ENCODE results near the gene SFRP2.

The SFRP2 gene

DNA sequence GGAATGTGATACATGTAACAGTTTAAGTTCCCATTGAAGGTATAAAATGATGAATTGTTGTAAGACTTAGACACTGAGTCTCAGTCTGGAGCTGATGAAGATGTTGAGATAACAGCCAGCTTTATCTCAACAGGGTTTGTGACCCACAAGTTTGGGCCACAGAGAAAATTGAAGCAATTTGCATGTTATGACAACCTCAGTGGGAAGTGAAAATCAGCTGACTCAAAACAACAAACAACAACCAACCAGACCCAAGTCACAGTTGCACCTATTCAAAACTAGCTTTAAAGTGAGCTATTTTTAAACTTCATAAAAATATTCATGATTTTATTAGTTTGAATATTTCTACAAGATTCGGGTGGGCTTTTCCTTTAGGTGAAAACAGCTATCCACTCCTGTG is 8.0 kb downstream of the SFRP2 start:
- FAIRE-seq, result peak; percentile 62

DNA sequence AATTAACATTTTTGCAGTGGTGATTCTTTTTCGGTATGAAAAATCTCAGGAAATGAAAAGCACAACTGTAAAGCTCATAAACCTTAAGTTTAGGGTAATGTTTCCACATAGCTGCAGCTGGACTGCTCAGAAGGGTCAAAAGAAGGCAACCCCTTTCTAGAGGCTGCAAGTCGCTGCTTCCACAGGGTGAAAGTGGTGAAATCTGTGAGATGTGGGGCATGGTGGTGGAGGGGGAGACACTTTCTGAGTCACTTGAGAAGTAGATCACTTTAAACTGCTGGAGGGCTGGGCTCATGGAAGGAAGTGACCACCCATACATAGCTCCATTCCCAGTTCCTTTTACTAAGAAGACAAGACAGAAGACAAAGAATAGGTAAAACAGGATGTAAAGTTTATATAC is 8.7 kb downstream of the SFRP2 start:
- FAIRE-seq (no peak), DNase-seq (ENCODE audit: insufficient read length, low spot score) (no peak)
- TF ChIP-seq POU2F2 (IDR thresholded peaks at IDR 0.05; ENCODE audit: low read depth, low read length) (no peak), POLR2AphosphoS5 (IDR thresholded peaks at IDR 0.05; ENCODE audit: low read depth, low read length) (no peak), SPI1 (IDR thresholded peaks at IDR 0.05; ENCODE audit: low read depth, low read length) (no peak), POLR2A (IDR thresholded peaks at IDR 0.05; ENCODE audit: low read depth, low read length) (no peak), PAX5 (IDR thresholded peaks at IDR 0.05; ENCODE audit: insufficient read depth, low read length, severe bottlenecking) (no peak)

More for the DNA sequence above, 8.0 kb downstream of the SFRP2 start:
- peak; percentile 67 for TF ChIP-seq SPI1 (IDR thresholded peaks at IDR 0.05; ENCODE audit: low read depth, low read length)
- no peak for TF ChIP-seq PAX5 (IDR thresholded peaks at IDR 0.05; ENCODE audit: insufficient read depth, low read length, severe bottlenecking)
- no peak for TF ChIP-seq POLR2AphosphoS5 (IDR thresholded peaks at IDR 0.05; ENCODE audit: low read depth, low read length)
- no peak for DNase-seq (ENCODE audit: insufficient read length, low spot score)

DNA sequence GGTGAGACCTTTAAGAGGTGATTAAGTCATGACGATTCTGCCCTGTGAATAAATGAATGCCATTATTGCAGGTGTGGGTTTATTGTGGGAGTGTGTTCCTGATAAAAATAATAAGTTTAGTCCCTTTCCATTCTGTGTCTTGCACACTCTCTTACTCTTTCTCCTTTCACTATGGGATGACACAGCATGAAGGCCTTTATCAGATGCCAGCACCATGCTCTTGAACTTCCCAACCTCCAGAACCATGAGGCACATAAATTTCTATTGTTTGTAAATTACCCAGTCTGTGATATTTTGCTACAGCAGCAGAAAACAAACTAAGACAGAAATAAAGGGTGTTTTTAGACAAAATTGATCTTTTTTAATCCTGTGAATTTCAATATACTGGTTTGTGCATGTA is 10.5 kb downstream of the SFRP2 start:
- TF ChIP-seq POLR2A (IDR thresholded peaks at IDR 0.05; ENCODE audit: low read depth, low read length) (no peak), POU2F2 (IDR thresholded peaks at IDR 0.05; ENCODE audit: low read depth, low read length) (no peak), TAF1 (IDR thresholded peaks at IDR 0.05; ENCODE audit: low read depth, low read length) (no peak), SPI1 (IDR thresholded peaks at IDR 0.05; ENCODE audit: low read depth, low read length) (no peak), POLR2AphosphoS5 (IDR thresholded peaks at IDR 0.05; ENCODE audit: low read depth, low read length) (no peak), PAX5 (IDR thresholded peaks at IDR 0.05; ENCODE audit: insufficient read depth, low read length, severe bottlenecking) (no peak)
- FAIRE-seq (no peak), DNase-seq (ENCODE audit: insufficient read length, low spot score) (no peak)

DNA sequence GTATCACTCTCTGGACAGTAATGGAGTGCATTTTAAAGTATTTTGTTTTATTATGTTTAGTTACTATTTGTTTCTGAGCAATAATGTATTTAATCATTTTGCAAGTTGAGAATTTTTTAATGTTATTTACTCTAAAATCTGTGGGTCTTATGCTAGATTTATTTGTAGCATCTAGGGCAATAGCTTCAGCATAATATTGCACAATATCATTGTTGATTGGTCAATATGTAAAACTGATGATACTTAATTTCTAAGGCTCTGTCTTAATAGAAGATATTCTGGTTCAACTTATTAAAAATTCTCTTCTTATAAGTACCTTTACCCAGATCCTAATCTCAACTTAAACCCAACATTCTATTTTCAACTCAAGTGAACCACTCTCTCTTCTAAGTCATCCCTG is 11.5 kb downstream of the SFRP2 start:
- no peak for FAIRE-seq
- TF ChIP-seq POU2F2 (IDR thresholded peaks at IDR 0.05; ENCODE audit: low read depth, low read length) (no peak), POLR2AphosphoS5 (IDR thresholded peaks at IDR 0.05; ENCODE audit: low read depth, low read length) (no peak), SPI1 (IDR thresholded peaks at IDR 0.05; ENCODE audit: low read depth, low read length) (no peak), TAF1 (IDR thresholded peaks at IDR 0.05; ENCODE audit: low read depth, low read length) (no peak), PAX5 (IDR thresholded peaks at IDR 0.05; ENCODE audit: insufficient read depth, low read length, severe bottlenecking) (no peak), POLR2A (IDR thresholded peaks at IDR 0.05; ENCODE audit: low read depth, low read length) (no peak)
- no peak for DNase-seq (ENCODE audit: insufficient read length, low spot score)

DNA sequence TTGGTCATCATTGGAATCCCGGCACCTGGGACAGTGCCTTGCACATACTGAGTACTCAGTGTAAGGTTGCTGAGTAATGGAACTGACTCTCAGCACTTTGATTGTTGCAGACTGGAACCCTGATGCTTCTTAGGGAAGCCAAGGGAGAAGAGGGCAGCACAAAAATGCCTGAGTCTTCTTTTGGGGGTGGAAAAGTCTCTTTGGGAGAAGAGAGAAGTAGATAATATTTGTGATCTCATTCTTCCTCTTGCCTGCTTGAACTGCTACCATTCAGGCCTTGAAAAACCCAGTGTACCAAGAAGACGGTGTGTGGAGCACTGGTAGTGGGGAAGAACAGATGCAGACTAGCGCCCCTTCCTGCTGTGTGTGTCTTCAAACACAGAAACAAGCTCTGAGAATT is 12.3 kb downstream of the SFRP2 start:
- FAIRE-seq (no peak), DNase-seq (ENCODE audit: insufficient read length, low spot score) (no peak)
- TF ChIP-seq POU2F2 (IDR thresholded peaks at IDR 0.05; ENCODE audit: low read depth, low read length) (no peak), SPI1 (IDR thresholded peaks at IDR 0.05; ENCODE audit: low read depth, low read length) (no peak), POLR2A (IDR thresholded peaks at IDR 0.05; ENCODE audit: low read depth, low read length) (no peak), POLR2AphosphoS5 (IDR thresholded peaks at IDR 0.05; ENCODE audit: low read depth, low read length) (no peak), PAX5 (IDR thresholded peaks at IDR 0.05; ENCODE audit: insufficient read depth, low read length, severe bottlenecking) (no peak), TAF1 (IDR thresholded peaks at IDR 0.05; ENCODE audit: low read depth, low read length) (no peak)

DNA sequence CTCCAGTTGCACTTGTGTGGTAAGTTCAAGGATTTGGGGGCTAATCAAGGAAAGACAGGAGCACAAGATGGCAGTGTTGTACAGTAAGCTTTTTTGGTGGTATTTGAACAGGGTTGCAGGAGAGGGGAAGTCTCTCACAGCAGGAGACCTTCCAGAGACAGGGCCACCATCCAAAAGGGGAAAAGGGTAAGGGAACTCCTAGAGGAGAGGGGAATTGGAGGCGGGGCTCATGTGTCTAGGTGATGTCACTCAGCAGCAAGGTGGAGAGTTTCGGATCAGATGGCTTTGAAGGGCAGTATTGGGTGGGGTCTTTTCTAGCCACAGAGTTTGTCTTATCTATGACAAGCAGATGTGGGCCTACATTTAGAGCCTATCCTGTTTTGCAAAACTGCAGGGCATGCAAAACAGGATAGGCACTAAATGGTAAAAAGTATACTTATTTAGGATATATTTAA is 15.6 kb downstream of the SFRP2 start:
- DNase-seq (ENCODE audit: insufficient read length, low spot score), result no peak
- TF ChIP-seq TAF1 (IDR thresholded peaks at IDR 0.05; ENCODE audit: low read depth, low read length) (no peak), POLR2A (IDR thresholded peaks at IDR 0.05; ENCODE audit: low read depth, low read length) (no peak), SPI1 (IDR thresholded peaks at IDR 0.05; ENCODE audit: low read depth, low read length) (no peak), POU2F2 (IDR thresholded peaks at IDR 0.05; ENCODE audit: low read depth, low read length) (no peak), PAX5 (IDR thresholded peaks at IDR 0.05; ENCODE audit: insufficient read depth, low read length, severe bottlenecking) (no peak), POLR2AphosphoS5 (IDR thresholded peaks at IDR 0.05; ENCODE audit: low read depth, low read length) (no peak)
- FAIRE-seq, result no peak

DNA sequence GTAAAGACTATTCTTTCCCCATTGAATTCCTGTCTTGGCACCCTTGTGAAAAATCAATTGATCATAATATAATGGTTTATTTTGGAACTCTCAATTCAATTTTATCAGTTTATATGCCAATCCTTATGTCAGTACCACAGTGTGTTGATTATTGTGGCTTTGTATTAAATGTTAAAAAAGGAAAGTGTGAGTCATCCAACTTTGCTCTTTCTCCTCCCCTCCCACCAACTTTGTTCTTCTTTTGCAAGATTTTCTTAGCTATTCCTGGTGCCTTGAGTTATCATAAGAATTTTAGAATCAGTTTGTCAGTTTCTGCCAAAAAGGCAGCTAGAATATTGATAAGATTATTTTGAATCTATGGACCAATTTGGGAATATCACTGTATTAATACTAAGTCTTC is 17.8 kb downstream of the SFRP2 start:
- TF ChIP-seq TAF1 (IDR thresholded peaks at IDR 0.05; ENCODE audit: low read depth, low read length) (no peak), PAX5 (IDR thresholded peaks at IDR 0.05; ENCODE audit: insufficient read depth, low read length, severe bottlenecking) (no peak), SPI1 (IDR thresholded peaks at IDR 0.05; ENCODE audit: low read depth, low read length) (no peak), POU2F2 (IDR thresholded peaks at IDR 0.05; ENCODE audit: low read depth, low read length) (no peak), POLR2AphosphoS5 (IDR thresholded peaks at IDR 0.05; ENCODE audit: low read depth, low read length) (no peak), POLR2A (IDR thresholded peaks at IDR 0.05; ENCODE audit: low read depth, low read length) (no peak)
- no peak for DNase-seq (ENCODE audit: insufficient read length, low spot score)
- FAIRE-seq, result no peak

DNA sequence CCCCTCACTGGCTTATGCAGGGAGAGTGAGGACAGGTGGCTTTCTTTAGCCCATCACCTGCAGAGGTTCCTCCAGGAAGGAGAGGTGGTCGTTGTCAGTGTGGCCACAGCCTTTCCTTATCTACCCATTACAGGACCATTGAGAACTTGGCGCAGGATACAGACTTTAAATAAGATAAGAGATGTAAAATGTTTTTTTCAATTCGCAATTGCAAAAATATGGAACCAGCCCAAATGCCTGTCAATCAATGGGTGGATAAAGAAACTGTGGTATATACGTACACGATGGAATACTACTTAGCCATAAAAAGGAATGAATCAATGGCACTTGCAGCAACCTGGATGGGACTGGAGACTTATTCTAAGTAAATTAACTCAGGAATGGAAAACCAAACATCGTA is 22.1 kb downstream of the SFRP2 start:
- TF ChIP-seq PAX5 (IDR thresholded peaks at IDR 0.05; ENCODE audit: insufficient read depth, low read length, severe bottlenecking) (no peak), POLR2AphosphoS5 (IDR thresholded peaks at IDR 0.05; ENCODE audit: low read depth, low read length) (no peak), SPI1 (IDR thresholded peaks at IDR 0.05; ENCODE audit: low read depth, low read length) (no peak), POU2F2 (IDR thresholded peaks at IDR 0.05; ENCODE audit: low read depth, low read length) (no peak), TAF1 (IDR thresholded peaks at IDR 0.05; ENCODE audit: low read depth, low read length) (no peak), POLR2A (IDR thresholded peaks at IDR 0.05; ENCODE audit: low read depth, low read length) (no peak)
- FAIRE-seq (no peak), DNase-seq (ENCODE audit: insufficient read length, low spot score) (no peak)

DNA sequence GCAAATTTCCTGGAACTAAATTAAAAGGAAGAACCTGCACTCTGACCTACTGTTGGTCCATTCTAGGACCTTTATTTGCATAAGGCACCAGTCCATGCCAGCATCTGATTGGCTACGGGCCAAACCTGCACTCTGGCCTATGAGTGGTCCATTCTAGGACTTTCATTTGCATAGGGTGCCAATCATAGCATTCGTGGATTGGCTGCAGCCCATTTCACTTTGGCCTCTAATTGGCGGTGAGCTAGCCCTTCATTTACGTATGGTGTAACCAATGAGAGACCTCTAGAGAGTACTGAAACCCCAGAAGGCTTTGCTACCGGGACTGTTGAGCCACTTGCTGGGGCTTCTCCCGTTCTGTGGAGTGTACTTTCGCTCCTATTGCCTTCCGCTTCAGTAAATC is 23.0 kb downstream of the SFRP2 start:
- TF ChIP-seq SPI1 (IDR thresholded peaks at IDR 0.05; ENCODE audit: low read depth, low read length), result no peak
- TF ChIP-seq POLR2A (IDR thresholded peaks at IDR 0.05; ENCODE audit: low read depth, low read length), result no peak
- TF ChIP-seq TAF1 (IDR thresholded peaks at IDR 0.05; ENCODE audit: low read depth, low read length), result no peak
- no peak for TF ChIP-seq POU2F2 (IDR thresholded peaks at IDR 0.05; ENCODE audit: low read depth, low read length)
- no peak for TF ChIP-seq PAX5 (IDR thresholded peaks at IDR 0.05; ENCODE audit: insufficient read depth, low read length, severe bottlenecking)
- TF ChIP-seq POLR2AphosphoS5 (IDR thresholded peaks at IDR 0.05; ENCODE audit: low read depth, low read length), result no peak
- FAIRE-seq, result no peak
- no peak for DNase-seq (ENCODE audit: insufficient read length, low spot score)

Measured in GM12891 (cell line).